ENCODE measurements around the gene TP53I13. TPM values are rescaled to one million over a fixed set of nuclear protein-coding genes. Genes with fewer than 3 reads are reported as not detected.

The TP53I13 gene
- polyA plus RNA-seq, 3 donors from 2014 or later: 41.6 to 50.5 (median 47.0) TPM

- peaks cover 72 to 80% of the 10 kb centered on the region in 2 donors for H3K4me1 Mint-ChIP-seq
- DNase-seq: no peak
- H3K36me3 Mint-ChIP-seq: no peaks in the 10 kb centered on the region
- peak overlapping the region; percentile 87 to 93 (median 88) for H3K4me3 Mint-ChIP-seq
- no peaks in the 10 kb centered on the region for H3K9me3 Mint-ChIP-seq
- H3K27me3 Mint-ChIP-seq (ENCODE audit: low read depth in 3 of 3): peaks cover 0 to 7% (median 5%) of the 10 kb centered on the region in 3 donors
- H3K27ac Mint-ChIP-seq: peak overlapping the region; percentile 81 to 94 (median 90)
These were observed 19.6 kb downstream of the TP53I13 start for GRCh38 chr17:29588017-29588561.

GRCh38 chr17:29588562-29589411 is 20.3 kb downstream of the TP53I13 start:
- Mint-ChIP-seq H3K4me1 (peaks cover 72 to 79% of the 10 kb centered on the region in 2 donors), H3K27me3 (ENCODE audit: low read depth in 3 of 3) (peaks cover 0 to 7% (median 5%) of the 10 kb centered on the region in 3 donors), H3K27ac (peak overlapping the region; percentile 80 to 94 (median 84)), H3K36me3 (no peaks in the 10 kb centered on the region), H3K4me3 (peak overlapping the region; percentile 87 to 93 (median 88)), H3K9me3 (no peaks in the 10 kb centered on the region)
- peak; percentile 73 to 77 (median 73) for DNase-seq

GRCh38 chr17:29589524-29590410 is 21.3 kb downstream of the TP53I13 start, which contains the start of gene GIT1:
TSS of gene GIT1 (minus strand) at chr17:29589648. CDS start at chr17:29589378, 270 bp downstream.
- Mint-ChIP-seq H3K36me3 (no peaks in the 10 kb centered on the region), H3K9me3 (no peaks in the 10 kb centered on the region), H3K4me3 (peak within 1 kb of the TSS; percentile 87 to 93 (median 89)), H3K27ac (peak within 1 kb of the TSS; percentile 81 to 94 (median 91)), H3K27me3 (ENCODE audit: low read depth in 3 of 3) (peaks cover 0 to 7% (median 5%) of the 10 kb centered on the region in 3 donors), H3K4me1 (peaks cover 70 to 71% of the 10 kb centered on the region in 2 donors)
- peak; percentile 84 to 87 (median 86) for DNase-seq

GRCh38 chr17:29590411-29591145 is 22.1 kb downstream of the TP53I13 start:
- Mint-ChIP-seq H3K4me3 (peak overlapping the region; percentile 82 to 93 (median 85)), H3K27ac (peak overlapping the region in 2 of 6 donors; percentile 87 to 93), H3K4me1 (peaks cover 61 to 63% of the 10 kb centered on the region in 2 donors), H3K27me3 (ENCODE audit: low read depth in 3 of 3) (peaks cover 0 to 7% (median 5%) of the 10 kb centered on the region in 3 donors), H3K9me3 (no peaks in the 10 kb centered on the region), H3K36me3 (no peaks in the 10 kb centered on the region)
- no peak for DNase-seq

- no peaks in the 10 kb centered on the region for H3K9me3 Mint-ChIP-seq
- H3K4me1 Mint-ChIP-seq: peaks cover 55 to 61% of the 10 kb centered on the region in 2 donors
- H3K36me3 Mint-ChIP-seq: no peaks in the 10 kb centered on the region
- H3K27ac Mint-ChIP-seq: peak overlapping the region in 1 of 6 donors; percentile 46
- no peak for DNase-seq
- H3K4me3 Mint-ChIP-seq: peak overlapping the region; percentile 64 to 85 (median 70)
- H3K27me3 Mint-ChIP-seq (ENCODE audit: low read depth in 3 of 3): peaks cover 0 to 7% (median 5%) of the 10 kb centered on the region in 3 donors
These were observed 22.7 kb downstream of the TP53I13 start for GRCh38 chr17:29591146-29591736.

GRCh38 chr17:29591737-29592608 is 23.5 kb downstream of the TP53I13 start:
- Mint-ChIP-seq H3K4me3 (peak overlapping the region; percentile 64 to 85 (median 70)), H3K9me3 (no peaks in the 10 kb centered on the region), H3K27ac (peak overlapping the region in 2 of 6 donors; percentile 46 to 57), H3K4me1 (peaks cover 47 to 55% of the 10 kb centered on the region in 2 donors), H3K36me3 (no peaks in the 10 kb centered on the region), H3K27me3 (ENCODE audit: low read depth in 3 of 3) (peaks cover 0 to 7% (median 5%) of the 10 kb centered on the region in 3 donors)
- peak; percentile 73 to 74 (median 74) for DNase-seq

GRCh38 chr17:29592850-29593551 is 24.5 kb downstream of the TP53I13 start, which contains the start of gene ANKRD13B:
TSS of gene ANKRD13B (plus strand) at chr17:29593132. CDS start at chr17:29593622, 490 bp downstream.
- no peaks in the 10 kb centered on the region for H3K36me3 Mint-ChIP-seq
- H3K4me1 Mint-ChIP-seq: peaks cover 37 to 45% of the 10 kb centered on the region in 2 donors
- H3K9me3 Mint-ChIP-seq: no peaks in the 10 kb centered on the region
- H3K4me3 Mint-ChIP-seq: peak within 1 kb of the TSS; percentile 64 to 85 (median 73)
- peak within 1 kb of the TSS in 2 of 6 donors; percentile 46 to 57 for H3K27ac Mint-ChIP-seq
- peaks cover 0 to 7% (median 5%) of the 10 kb centered on the region in 3 donors for H3K27me3 Mint-ChIP-seq (ENCODE audit: low read depth in 3 of 3)
- DNase-seq: no peak

GRCh38 chr17:29593591-29594518 is 25.4 kb downstream of the TP53I13 start:
- Mint-ChIP-seq H3K27me3 (ENCODE audit: low read depth in 3 of 3) (peaks cover 0 to 4% (median 1%) of the 10 kb centered on the region in 3 donors), H3K4me3 (peak overlapping the region; percentile 56 to 73 (median 67)), H3K4me1 (peaks cover 31 to 37% of the 10 kb centered on the region in 2 donors), H3K9me3 (no peaks in the 10 kb centered on the region), H3K36me3 (no peaks in the 10 kb centered on the region), H3K27ac (no peak overlapping the region)
- no peak for DNase-seq

GRCh38 chr17:29594519-29595090 is 26.1 kb downstream of the TP53I13 start:
- Mint-ChIP-seq H3K36me3 (no peaks in the 10 kb centered on the region), H3K4me1 (peaks cover 31 to 37% of the 10 kb centered on the region in 2 donors), H3K9me3 (no peaks in the 10 kb centered on the region), H3K27me3 (ENCODE audit: low read depth in 3 of 3) (peaks cover 0 to 3% (median 1%) of the 10 kb centered on the region in 3 donors), H3K4me3 (peak overlapping the region; percentile 56 to 73 (median 67)), H3K27ac (no peak overlapping the region)
- DNase-seq: no peak

Data from immature natural killer cell (primary cell).